ENCODE results near the gene DDR2.
"Not testable (repeated sequence)": the region's sequence is repeated elsewhere in the genome, so short reads cannot be mapped to it uniquely, and the experiment has no call there.

DNA sequence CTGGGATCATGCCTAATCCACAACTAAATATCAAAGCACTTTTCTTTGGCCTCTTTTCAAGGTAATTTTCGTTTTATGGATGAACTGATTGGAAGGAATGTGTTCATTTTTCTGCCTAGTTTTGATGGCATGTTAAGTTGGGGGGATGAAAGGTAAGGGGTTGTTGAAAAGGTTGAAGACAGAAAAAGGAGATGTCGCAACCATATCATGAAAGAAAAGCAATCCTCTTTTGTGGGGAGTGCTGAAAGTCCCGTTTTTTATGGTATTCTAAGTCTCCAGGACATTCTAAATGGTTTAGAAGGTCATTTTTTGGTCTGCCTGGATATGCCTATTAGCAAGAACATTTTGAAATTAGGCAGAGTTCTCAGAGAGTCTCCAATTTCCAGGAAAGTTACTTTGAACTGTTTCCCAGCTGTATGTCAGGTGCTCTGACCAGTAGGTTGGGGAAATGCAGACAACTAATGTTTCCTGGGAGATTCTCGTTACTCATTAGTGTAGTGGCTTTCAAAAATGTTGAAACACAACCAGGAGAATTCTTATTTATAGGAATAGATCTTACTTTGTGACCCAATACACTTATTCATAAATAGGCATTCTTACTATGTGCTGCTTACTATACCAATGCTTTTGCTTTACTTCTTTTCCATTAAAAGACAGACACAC is 164.5 kb downstream of the DDR2 start:
- TF ChIP-seq, protein P1, sequence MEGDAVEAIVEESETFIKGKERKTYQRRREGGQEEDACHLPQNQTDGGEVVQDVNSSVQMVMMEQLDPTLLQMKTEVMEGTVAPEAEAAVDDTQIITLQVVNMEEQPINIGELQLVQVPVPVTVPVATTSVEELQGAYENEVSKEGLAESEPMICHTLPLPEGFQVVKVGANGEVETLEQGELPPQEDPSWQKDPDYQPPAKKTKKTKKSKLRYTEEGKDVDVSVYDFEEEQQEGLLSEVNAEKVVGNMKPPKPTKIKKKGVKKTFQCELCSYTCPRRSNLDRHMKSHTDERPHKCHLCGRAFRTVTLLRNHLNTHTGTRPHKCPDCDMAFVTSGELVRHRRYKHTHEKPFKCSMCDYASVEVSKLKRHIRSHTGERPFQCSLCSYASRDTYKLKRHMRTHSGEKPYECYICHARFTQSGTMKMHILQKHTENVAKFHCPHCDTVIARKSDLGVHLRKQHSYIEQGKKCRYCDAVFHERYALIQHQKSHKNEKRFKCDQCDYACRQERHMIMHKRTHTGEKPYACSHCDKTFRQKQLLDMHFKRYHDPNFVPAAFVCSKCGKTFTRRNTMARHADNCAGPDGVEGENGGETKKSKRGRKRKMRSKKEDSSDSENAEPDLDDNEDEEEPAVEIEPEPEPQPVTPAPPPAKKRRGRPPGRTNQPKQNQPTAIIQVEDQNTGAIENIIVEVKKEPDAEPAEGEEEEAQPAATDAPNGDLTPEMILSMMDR (IDR thresholded peaks at IDR 0.05; ENCODE audit: poor library complexity, severe bottlenecking): not testable (repeated sequence)
- not testable (repeated sequence) for TF ChIP-seq EZH2 (IDR thresholded peaks at IDR 0.05; ENCODE audit: borderline replicate concordance, insufficient read depth, low read length, poor library complexity, severe bottlenecking); SMC3 (conservative IDR thresholded peaks at IDR 0.05; ENCODE audit: poor library complexity); RAD21 (conservative IDR thresholded peaks at IDR 0.05); MXI1 (conservative IDR thresholded peaks at IDR 0.05; ENCODE audit: poor library complexity, severe bottlenecking)
- TF ChIP-seq, protein P2, sequence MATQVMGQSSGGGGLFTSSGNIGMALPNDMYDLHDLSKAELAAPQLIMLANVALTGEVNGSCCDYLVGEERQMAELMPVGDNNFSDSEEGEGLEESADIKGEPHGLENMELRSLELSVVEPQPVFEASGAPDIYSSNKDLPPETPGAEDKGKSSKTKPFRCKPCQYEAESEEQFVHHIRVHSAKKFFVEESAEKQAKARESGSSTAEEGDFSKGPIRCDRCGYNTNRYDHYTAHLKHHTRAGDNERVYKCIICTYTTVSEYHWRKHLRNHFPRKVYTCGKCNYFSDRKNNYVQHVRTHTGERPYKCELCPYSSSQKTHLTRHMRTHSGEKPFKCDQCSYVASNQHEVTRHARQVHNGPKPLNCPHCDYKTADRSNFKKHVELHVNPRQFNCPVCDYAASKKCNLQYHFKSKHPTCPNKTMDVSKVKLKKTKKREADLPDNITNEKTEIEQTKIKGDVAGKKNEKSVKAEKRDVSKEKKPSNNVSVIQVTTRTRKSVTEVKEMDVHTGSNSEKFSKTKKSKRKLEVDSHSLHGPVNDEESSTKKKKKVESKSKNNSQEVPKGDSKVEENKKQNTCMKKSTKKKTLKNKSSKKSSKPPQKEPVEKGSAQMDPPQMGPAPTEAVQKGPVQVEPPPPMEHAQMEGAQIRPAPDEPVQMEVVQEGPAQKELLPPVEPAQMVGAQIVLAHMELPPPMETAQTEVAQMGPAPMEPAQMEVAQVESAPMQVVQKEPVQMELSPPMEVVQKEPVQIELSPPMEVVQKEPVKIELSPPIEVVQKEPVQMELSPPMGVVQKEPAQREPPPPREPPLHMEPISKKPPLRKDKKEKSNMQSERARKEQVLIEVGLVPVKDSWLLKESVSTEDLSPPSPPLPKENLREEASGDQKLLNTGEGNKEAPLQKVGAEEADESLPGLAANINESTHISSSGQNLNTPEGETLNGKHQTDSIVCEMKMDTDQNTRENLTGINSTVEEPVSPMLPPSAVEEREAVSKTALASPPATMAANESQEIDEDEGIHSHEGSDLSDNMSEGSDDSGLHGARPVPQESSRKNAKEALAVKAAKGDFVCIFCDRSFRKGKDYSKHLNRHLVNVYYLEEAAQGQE (IDR thresholded peaks at IDR 0.05; ENCODE audit: borderline replicate concordance): not testable (repeated sequence)
